HCT116 (cell line): Measurements from ENCODE around the gene ARHGEF12. TPM values are rescaled to one million over a fixed set of nuclear protein-coding genes. Genes with fewer than 3 reads are reported as not detected.

Source experiments
- ATAC-seq: fragments of 200-7000 bp; cut with Tn5 transposase; 2 replicates; pipeline ENCODE4 v1.9.1; 2020; ENCODE audit warnings: mild to moderate bottlenecking, moderate library complexity
- BruUV-seq: library from RNA; stranded (reverse); fragments of 400-500 nt; replicated peaks from 2 replicates; lab custom pipeline; 2021; lab: Mats Ljungman, UMichigan
- CTCF ChIA-PET: fragments of 300-600 bp; sonication (Branson Sonifier 250); formaldehyde crosslinking; loops from one replicate; lab custom pipeline; 2021; ENCODE audit warnings: antibody characterized with exemption; lab: Charles Lee
- POLR2A ChIA-PET: fragments of 300-600, 350-600 bp; sonication (Branson Sonifier 250); formaldehyde crosslinking; loops from one replicate; lab custom pipeline; 2021; ENCODE audit warnings: antibody characterized with exemption; lab: Charles Lee
- RAD21 ChIA-PET, 2 experiments: fragments of 300-600 bp; sonication (Branson Sonifier 250); formaldehyde crosslinking; loops; one replicate each; lab custom pipeline; 2023; ENCODE audit warnings: low total read pairs in 2 of 2; ENCODE audit not compliant: uncharacterized antibody in 2 of 2, unreplicated experiment in 2 of 2, low non-redundant PET in 1 of 2; lab: Charles Lee
- DNase-seq: peaks from one replicate; pipeline ENCODE4 v3.0.0-alpha.2; 2010; ENCODE audit warnings: low read depth, low spot score
- H2AFZ ChIP-seq: fragments of 200-600 bp; shearing (Covaris generic), sonication (generic); 2 replicates; pipeline ENCODE4 v1.6.1; 2017; ENCODE audit warnings: low read depth, mixed run types, mixed read lengths, antibody characterized with exemption, low read length; ENCODE audit not compliant: poor library complexity, severe bottlenecking
- H3K27ac ChIP-seq: 2 replicates; pipeline ENCODE4 v1.5.1; 2012; ENCODE audit warnings: low read depth, low read length
- H3K27me3 ChIP-seq: fragments of 200-600 bp; sonication (generic); 2 replicates; pipeline ENCODE4 v1.6.1; 2016; ENCODE audit warnings: mixed run types, low read length, mixed read lengths; ENCODE audit not compliant: insufficient read depth
- H3K36me3 ChIP-seq, 2 experiments: fragments of 200-500 bp in 1 of 2; fragments of 200-600 bp in 1 of 2; sonication (Bioruptor generic) in 1 of 2; sonication (generic) in 1 of 2; 2 replicates each; pipeline versions ENCODE4 v1.5.1 to v1.6.1; 2014 to 2016; ENCODE audit warnings: low read length in 2 of 2, inconsistent platforms in 1 of 2, mixed read lengths in 1 of 2, mixed run types in 1 of 2; ENCODE audit not compliant: insufficient read depth in 2 of 2, control insufficient read depth in 1 of 2
- H3K4me1 ChIP-seq, 2 experiments: fragments of 200-600 bp in 1 of 2; sonication (generic) in 1 of 2; 2 replicates each; pipeline versions ENCODE4 v1.5.1 to v1.6.1; 2012 to 2017; ENCODE audit warnings: low read length in 2 of 2, inconsistent platforms in 1 of 2, mild to moderate bottlenecking in 1 of 2, mixed read lengths in 1 of 2, mixed run types in 1 of 2, moderate library complexity in 1 of 2; ENCODE audit not compliant: insufficient read depth in 2 of 2, control insufficient read depth in 1 of 2
- H3K4me2 ChIP-seq: fragments of 200-600 bp; sonication (generic); 2 replicates; pipeline ENCODE4 v1.6.1; 2017; ENCODE audit warnings: mixed run types, low read length, mixed read lengths
- H3K4me3 ChIP-seq, 2 experiments: fragments of 200-600 bp in 1 of 2; sonication (generic) in 1 of 2; replicated peaks in 1 of 2; 2 replicates each; pipeline ENCODE4 v1.5.1; 2011 to 2016; ENCODE audit warnings: low read length in 2 of 2, control low read depth in 1 of 2, low read depth in 1 of 2, mild to moderate bottlenecking in 1 of 2, mixed read lengths in 1 of 2, mixed run types in 1 of 2
- H3K79me2 ChIP-seq: fragments of 200-600 bp; sonication (generic); 2 replicates; pipeline ENCODE4 v1.6.1; 2017; ENCODE audit warnings: mild to moderate bottlenecking, mixed run types, low read length, moderate library complexity, mixed read lengths; ENCODE audit not compliant: insufficient read depth
- H3K9ac ChIP-seq: fragments of 200-600 bp; sonication (generic); 2 replicates; pipeline ENCODE4 v1.6.1; 2016; ENCODE audit warnings: low read length, mixed read lengths
- H3K9me2 ChIP-seq: fragments of 200-600 bp; sonication (generic), shearing (Covaris generic); 2 replicates; pipeline ENCODE4 v1.6.1; 2017; ENCODE audit warnings: mixed run types, mild to moderate bottlenecking, moderate library complexity; ENCODE audit not compliant: insufficient read depth
- H3K9me3 ChIP-seq, 2 experiments: fragments of 200-500 bp in 1 of 2; fragments of 200-600 bp in 1 of 2; sonication (Bioruptor generic) in 1 of 2; sonication (generic) in 1 of 2; 2 replicates each; pipeline ENCODE4 v1.6.1; 2014 to 2017; ENCODE audit warnings: low read length in 2 of 2, mixed read lengths in 2 of 2, inconsistent platforms in 1 of 2, low read depth in 1 of 2, mild to moderate bottlenecking in 1 of 2, mixed run types in 1 of 2, moderate library complexity in 1 of 2; ENCODE audit not compliant: control insufficient read depth in 1 of 2, insufficient read depth in 1 of 2
- H4K20me1 ChIP-seq: fragments of 200-600 bp; sonication (generic), shearing (Covaris generic); 2 replicates; pipeline ENCODE4 v1.6.1; 2017; ENCODE audit warnings: mixed run types, mild to moderate bottlenecking, moderate library complexity; ENCODE audit not compliant: insufficient read depth
- ATF3 ChIP-seq: IDR thresholded peaks from 2 replicates; pipeline ENCODE4 v1.6.1; 2012
- CEBPB ChIP-seq: IDR thresholded peaks from 2 replicates; pipeline ENCODE4 v1.6.1; 2012; ENCODE audit warnings: low read depth
- CTCF ChIP-seq, 3 experiments: fragments of 200-600 bp in 1 of 3; sonication (generic) in 1 of 3; IDR thresholded peaks in 2 of 3; conservative IDR thresholded peaks in 1 of 3; 2 replicates each; pipeline ENCODE4 v1.5.1; 2012 to 2017; ENCODE audit warnings: low read depth in 2 of 3, low read length in 2 of 3, antibody characterized with exemption in 1 of 3, borderline replicate concordance in 1 of 3, control low read depth in 1 of 3, mild to moderate bottlenecking in 1 of 3, mixed read lengths in 1 of 3, mixed run types in 1 of 3, moderate library complexity in 1 of 3; ENCODE audit not compliant: insufficient read depth in 1 of 3
- EGR1 ChIP-seq: IDR thresholded peaks from 2 replicates; pipeline ENCODE4 v1.6.1; 2012; ENCODE audit warnings: low read depth
- EZH2phosphoT487 ChIP-seq: fragments of 200-600 bp; IDR thresholded peaks from 2 replicates; pipeline ENCODE4 v1.6.1; 2018; ENCODE audit warnings: antibody characterized with exemption, borderline replicate concordance
- FOSL1 ChIP-seq: IDR thresholded peaks from 2 replicates; pipeline ENCODE4 v1.6.1; 2012; ENCODE audit warnings: low read depth
- MAX ChIP-seq: IDR thresholded peaks from 2 replicates; pipeline ENCODE4 v1.6.1; 2012
- POLR2A ChIP-seq: IDR thresholded peaks from 2 replicates; pipeline ENCODE4 v1.7.0; 2011; ENCODE audit warnings: borderline replicate concordance; ENCODE audit not compliant: insufficient read depth, insufficient read length; ENCODE audit errors: extremely low read depth
- POLR2AphosphoS5 ChIP-seq: IDR thresholded peaks from 2 replicates; pipeline ENCODE4 v1.6.1; 2011; ENCODE audit warnings: mild to moderate bottlenecking, low read depth, low read length, moderate library complexity
- RAD21 ChIP-seq: IDR thresholded peaks from 2 replicates; pipeline ENCODE4 v1.6.1; 2012; ENCODE audit warnings: low read depth, mild to moderate bottlenecking
- SP1 ChIP-seq: IDR thresholded peaks from 2 replicates; pipeline ENCODE4 v1.6.1; 2012; ENCODE audit warnings: low read depth
- SRF ChIP-seq: IDR thresholded peaks from 2 replicates; pipeline ENCODE4 v1.6.1; 2012; ENCODE audit warnings: low read depth
- TCF7L2 ChIP-seq: IDR thresholded peaks from 2 replicates; pipeline ENCODE4 v1.7.0; 2011; ENCODE audit warnings: borderline replicate concordance, inconsistent platforms; ENCODE audit not compliant: insufficient read depth, insufficient read length; ENCODE audit errors: extremely low read depth
- YY1 ChIP-seq: IDR thresholded peaks from 2 replicates; pipeline ENCODE4 v1.6.1; 2011; ENCODE audit warnings: low read length, low read depth, moderate library complexity, mild to moderate bottlenecking; ENCODE audit not compliant: insufficient replicate concordance; ENCODE audit errors: extremely low read depth
- ZBTB33 ChIP-seq: IDR thresholded peaks from 2 replicates; pipeline ENCODE4 v1.6.1; 2011; ENCODE audit warnings: mild to moderate bottlenecking, low read length, moderate library complexity; ENCODE audit not compliant: insufficient replicate concordance; ENCODE audit errors: extremely low read depth
- ZFX ChIP-seq: fragments of 450-650 bp; IDR thresholded peaks from 2 replicates; pipeline ENCODE4 v1.6.1; 2017
- intact Hi-C: fragments of 100-400 bp; cut with micrococcal nuclease; formaldehyde crosslinking; loops from 2 replicates; pipeline ENCODE4 v1.10.0; 2022
- total RNA-seq: library from RNA; stranded (reverse); gene quantifications from one replicate; pipeline ENCODE4 v1.2.1, GENCODE V29; 2021; ENCODE audit not compliant: unreplicated experiment

Gene ARHGEF12
- total RNA-seq, 1 experiment from 2014 or later = 81.4 TPM

- POLR2A ChIA-PET = no interaction called here
Observed at GRCh38 chr11:120385655-120386054, 49.4 kb downstream of the ARHGEF12 start.

More at GRCh38 chr11:120385655-120386054, 49.4 kb downstream of the ARHGEF12 start:
- H3K36me3 ChIP-seq = no peaks in the 10 kb centered on the region
- peaks cover 98% of the 10 kb centered on the region for H3K79me2 ChIP-seq
- no TSS peak for BruUV-seq
- no peak overlapping the region for H2AFZ ChIP-seq
- H3K4me3 ChIP-seq = no peak overlapping the region
- no peaks in the 10 kb centered on the region for H3K27me3 ChIP-seq
- no peaks in the 10 kb centered on the region for H3K9me3 ChIP-seq
- ATAC-seq (no peak), DNase-seq (no peak)
- intact Hi-C loops = no loop called here
- H3K27ac ChIP-seq = no peak overlapping the region
- H3K4me1 ChIP-seq = peaks cover 0 to 9% of the 10 kb centered on the region in 2 experiments; a peak in 3 of 4 replicates
- H3K4me2 ChIP-seq = no peak overlapping the region
- H4K20me1 ChIP-seq = peaks cover 5% of the 10 kb centered on the region; the same call in 1 of the 2 replicates
- CTCF ChIA-PET = interaction anchor here (0.9 kb wide), 1 partner anchor 50 kb away, joined by 3 read pairs; the partner anchor contains the start of gene ARHGEF12
- H3K9ac ChIP-seq = no peak overlapping the region
- H3K9me2 ChIP-seq = no peaks in the 10 kb centered on the region
- TF ChIP-seq TCF7L2 = no peak
- no peak for TF ChIP-seq POLR2AphosphoS5
- no peak for TF ChIP-seq YY1
- no peak for TF ChIP-seq ZFX
- TF ChIP-seq MAX = no peak
- no peak for TF ChIP-seq FOSL1
- TF ChIP-seq EZH2phosphoT487 = no peak
- TF ChIP-seq ATF3 = no peak
- TF ChIP-seq SRF = no peak
- TF ChIP-seq CEBPB = no peak
- TF ChIP-seq RAD21 = no peak
- no peak for TF ChIP-seq EGR1
- TF ChIP-seq SP1 = no peak
- no peak for TF ChIP-seq POLR2A
- TF ChIP-seq ZBTB33 = no peak
- no peak for TF ChIP-seq CTCF (IDR thresholded peaks at IDR 0.05 in 2 of 3, conservative IDR thresholded peaks at IDR 0.05 in 1 of 3; ENCODE audit: borderline replicate concordance in 1 of 3, insufficient read depth in 1 of 3, low read depth in 2 of 3, low read length in 2 of 3)
- RAD21 ChIA-PET = no interaction called here
